Measurements from ENCODE around the gene SLC15A2. TPM values are rescaled to one million over a fixed set of nuclear protein-coding genes. Genes with fewer than 3 reads are reported as not detected.
"Not testable (repeated sequence)": the region's sequence is repeated elsewhere in the genome, so short reads cannot be mapped to it uniquely, and the experiment has no call there.

The SLC15A2 gene
- total RNA-seq, result 1 to 10 TPM in 1 of 2 donors, under 1 TPM in 1; 0.47 to 1.7 TPM

DNA sequence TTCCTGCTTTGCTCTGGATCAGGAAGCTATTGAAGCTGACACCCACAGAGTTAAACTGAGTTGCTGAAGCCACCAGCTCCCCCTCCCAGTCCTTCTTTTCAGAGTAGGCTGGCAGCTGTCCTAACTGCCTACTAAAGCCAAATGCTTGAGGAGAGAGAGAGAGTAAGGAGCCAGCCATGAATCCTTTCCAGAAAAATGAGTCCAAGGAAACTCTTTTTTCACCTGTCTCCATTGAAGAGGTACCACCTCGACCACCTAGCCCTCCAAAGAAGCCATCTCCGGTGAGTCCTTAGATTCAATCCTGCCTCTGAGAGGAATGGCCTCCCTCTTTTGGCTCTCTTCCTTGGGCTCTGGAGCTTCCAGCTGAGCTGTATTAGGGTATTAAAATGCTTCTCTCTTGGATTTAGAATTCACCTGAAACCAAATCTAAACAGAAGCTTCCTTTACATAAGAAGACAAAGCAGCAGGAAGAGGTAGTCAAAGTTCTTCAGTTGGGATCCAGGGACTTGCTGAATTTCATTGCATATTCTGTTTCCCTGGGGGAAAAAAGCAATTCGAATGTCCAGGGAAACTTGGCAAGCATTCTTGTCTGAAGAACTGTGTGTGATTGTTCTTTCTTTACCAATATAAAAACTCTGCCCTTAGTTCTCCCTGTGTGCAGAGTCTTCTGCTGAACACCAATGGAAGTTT is at the start of gene SLC15A2:
TSS of gene SLC15A2 (plus strand) at position 101 of the 690 bp plus-strand sequence. CDS start at position 177, 76 bp downstream.
- no peak for DNase-seq (ENCODE audit: low spot score)
- no peaks in the 10 kb centered on the region for H3K36me3 ChIP-seq
- no peak within 1 kb of the TSS for H3K4me3 ChIP-seq
- H3K27ac ChIP-seq, result no peak within 1 kb of the TSS
- H3K9me3 ChIP-seq, result no peaks in the 10 kb centered on the region
- H3K4me1 ChIP-seq, result no peaks in the 10 kb centered on the region
- TF ChIP-seq, protein P1, sequence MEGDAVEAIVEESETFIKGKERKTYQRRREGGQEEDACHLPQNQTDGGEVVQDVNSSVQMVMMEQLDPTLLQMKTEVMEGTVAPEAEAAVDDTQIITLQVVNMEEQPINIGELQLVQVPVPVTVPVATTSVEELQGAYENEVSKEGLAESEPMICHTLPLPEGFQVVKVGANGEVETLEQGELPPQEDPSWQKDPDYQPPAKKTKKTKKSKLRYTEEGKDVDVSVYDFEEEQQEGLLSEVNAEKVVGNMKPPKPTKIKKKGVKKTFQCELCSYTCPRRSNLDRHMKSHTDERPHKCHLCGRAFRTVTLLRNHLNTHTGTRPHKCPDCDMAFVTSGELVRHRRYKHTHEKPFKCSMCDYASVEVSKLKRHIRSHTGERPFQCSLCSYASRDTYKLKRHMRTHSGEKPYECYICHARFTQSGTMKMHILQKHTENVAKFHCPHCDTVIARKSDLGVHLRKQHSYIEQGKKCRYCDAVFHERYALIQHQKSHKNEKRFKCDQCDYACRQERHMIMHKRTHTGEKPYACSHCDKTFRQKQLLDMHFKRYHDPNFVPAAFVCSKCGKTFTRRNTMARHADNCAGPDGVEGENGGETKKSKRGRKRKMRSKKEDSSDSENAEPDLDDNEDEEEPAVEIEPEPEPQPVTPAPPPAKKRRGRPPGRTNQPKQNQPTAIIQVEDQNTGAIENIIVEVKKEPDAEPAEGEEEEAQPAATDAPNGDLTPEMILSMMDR (IDR thresholded peaks at IDR 0.05), result no peak
- H3K27me3 ChIP-seq, result no peaks in the 10 kb centered on the region

DNA sequence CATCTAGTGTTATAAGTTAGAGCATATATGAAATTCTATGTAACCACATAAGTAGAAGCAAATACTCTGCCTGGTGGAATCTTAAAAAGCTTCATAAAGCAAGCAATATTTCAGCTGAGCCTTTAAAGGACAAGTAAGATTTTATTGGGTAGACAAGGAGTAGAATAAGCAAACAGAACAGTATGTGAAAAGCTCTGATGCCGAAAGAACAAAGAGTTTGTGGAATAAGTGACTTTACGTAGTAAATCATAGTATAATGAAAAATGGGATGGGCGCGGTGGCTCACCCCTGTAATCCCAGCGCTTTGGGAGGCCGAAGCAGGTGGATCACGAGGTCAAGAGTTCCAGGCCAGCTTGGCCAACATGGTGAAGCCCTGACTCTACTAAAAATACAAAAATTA is 49.3 kb upstream of the SLC15A2 start:
- H3K36me3 ChIP-seq, result no peaks in the 10 kb centered on the region
- DNase-seq (ENCODE audit: low spot score), result no peak
- TF ChIP-seq, protein P1 (IDR thresholded peaks at IDR 0.05), result no peak

GRCh38 chr3:121852256-121852655 is 41.9 kb upstream of the SLC15A2 start:
- no peak overlapping the region for H3K27ac ChIP-seq
- H3K36me3 ChIP-seq, result no peaks in the 10 kb centered on the region
- TF ChIP-seq, protein P1 (IDR thresholded peaks at IDR 0.05), result no peak
- no peaks in the 10 kb centered on the region for H3K27me3 ChIP-seq
- no peaks in the 10 kb centered on the region for H3K9me3 ChIP-seq
- DNase-seq (ENCODE audit: low spot score), result no peak
- no peaks in the 10 kb centered on the region for H3K4me1 ChIP-seq
- H3K4me3 ChIP-seq, result no peak overlapping the region

More for the DNA sequence above, 49.3 kb upstream of the SLC15A2 start:
- Histone ChIP-seq H3K9me3 (no peaks in the 10 kb centered on the region), H3K27ac (no peak overlapping the region), H3K27me3 (no peaks in the 10 kb centered on the region), H3K4me3 (no peak overlapping the region), H3K4me1 (no peaks in the 10 kb centered on the region)

GRCh38 chr3:121855555-121855954 is 38.6 kb upstream of the SLC15A2 start:
- no peak for DNase-seq (ENCODE audit: low spot score)
- no peaks in the 10 kb centered on the region for H3K9me3 ChIP-seq

DNA sequence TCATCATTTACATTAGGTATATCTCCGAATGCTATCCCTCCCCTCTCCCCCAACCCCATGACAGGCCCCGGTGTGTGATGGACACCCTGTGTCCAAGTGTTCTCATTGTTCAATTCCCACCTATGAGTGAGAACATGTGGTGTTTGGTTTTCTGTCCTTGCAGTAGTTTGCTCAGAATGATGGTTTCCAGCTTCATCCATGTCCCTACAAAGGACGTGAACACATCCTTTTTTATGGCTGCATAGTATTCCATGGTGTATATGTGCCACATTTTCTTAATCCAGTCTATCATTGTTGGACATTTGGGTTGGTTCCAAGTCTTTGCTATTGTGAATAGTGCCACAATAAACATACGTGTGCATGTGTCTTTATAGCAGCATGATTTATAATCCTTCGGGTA is 36.4 kb upstream of the SLC15A2 start:
- not testable (repeated sequence) for H3K36me3 ChIP-seq; H3K4me1 ChIP-seq; H3K27ac ChIP-seq; H3K4me3 ChIP-seq; H3K9me3 ChIP-seq; H3K27me3 ChIP-seq; DNase-seq (ENCODE audit: low spot score)

More at GRCh38 chr3:121855555-121855954, 38.6 kb upstream of the SLC15A2 start:
- H3K27me3 ChIP-seq, result no peaks in the 10 kb centered on the region
- no peaks in the 10 kb centered on the region for H3K36me3 ChIP-seq
- TF ChIP-seq, protein P1 (IDR thresholded peaks at IDR 0.05), result no peak
- H3K4me1 ChIP-seq, result no peaks in the 10 kb centered on the region
- H3K27ac ChIP-seq, result no peak overlapping the region
- H3K4me3 ChIP-seq, result no peak overlapping the region

DNA sequence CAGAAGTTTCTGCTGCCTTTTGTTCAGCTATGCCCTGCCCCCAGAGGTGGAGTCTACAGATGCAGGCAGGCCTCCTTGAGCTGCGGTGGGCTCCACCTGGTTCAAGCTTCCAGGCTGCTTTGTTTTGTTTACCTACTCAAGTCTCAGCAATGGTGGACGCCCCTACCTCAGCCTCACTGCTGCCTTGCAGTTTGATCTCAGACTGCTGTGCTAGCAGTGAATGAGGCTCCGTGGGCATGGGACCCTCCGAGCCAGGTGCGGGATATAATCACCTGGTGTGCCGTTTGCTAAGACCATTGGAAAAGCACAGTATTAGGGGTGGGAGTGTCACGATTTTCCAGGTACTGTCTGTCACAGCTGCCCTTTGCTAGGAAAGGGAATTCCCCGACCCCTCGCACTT is 31.0 kb upstream of the SLC15A2 start:
- H3K36me3 ChIP-seq; DNase-seq (ENCODE audit: low spot score); H3K4me3 ChIP-seq; H3K4me1 ChIP-seq; H3K27me3 ChIP-seq; H3K27ac ChIP-seq; H3K9me3 ChIP-seq: not testable (repeated sequence)

DNA sequence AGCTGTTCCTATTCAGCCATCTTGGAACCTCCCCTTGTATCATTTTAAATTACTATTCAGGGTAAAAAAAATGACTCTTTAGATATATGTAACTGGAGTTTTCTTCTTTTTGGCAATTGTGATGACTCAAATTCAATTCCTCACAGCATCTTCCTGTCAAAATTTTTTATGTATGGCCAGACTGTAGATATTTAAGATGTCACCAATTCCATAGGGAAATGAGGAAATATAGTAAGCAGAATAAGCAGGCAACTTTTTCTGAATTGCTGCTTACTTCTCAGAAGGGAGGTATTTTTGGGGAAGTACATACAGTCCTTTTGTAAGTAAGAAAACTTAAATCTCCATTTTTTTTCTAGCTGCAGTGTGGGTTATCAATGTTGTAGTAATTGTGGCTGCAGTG is 30.4 kb upstream of the SLC15A2 start:
- no peak overlapping the region for H3K27ac ChIP-seq
- DNase-seq (ENCODE audit: low spot score), result no peak
- H3K36me3 ChIP-seq, result no peaks in the 10 kb centered on the region
- H3K4me3 ChIP-seq, result no peak overlapping the region
- no peaks in the 10 kb centered on the region for H3K27me3 ChIP-seq
- no peaks in the 10 kb centered on the region for H3K4me1 ChIP-seq
- TF ChIP-seq, protein P1 (IDR thresholded peaks at IDR 0.05), result no peak
- H3K9me3 ChIP-seq, result no peaks in the 10 kb centered on the region

All from right atrium auricular region (tissue), 2 donors.